Activated T-cell treated with anti-CD3 and anti-CD28 coated beads, Interleukin-2, amount 50 U/mL, for 1 hour (primary cell): ENCODE measurements around the gene ZCCHC3.

ENCODE experiments used
- DNase-seq: peaks from one replicate; pipeline ENCODE4 v3.0.0-alpha.2; 2020

Gene ZCCHC3

DNA sequence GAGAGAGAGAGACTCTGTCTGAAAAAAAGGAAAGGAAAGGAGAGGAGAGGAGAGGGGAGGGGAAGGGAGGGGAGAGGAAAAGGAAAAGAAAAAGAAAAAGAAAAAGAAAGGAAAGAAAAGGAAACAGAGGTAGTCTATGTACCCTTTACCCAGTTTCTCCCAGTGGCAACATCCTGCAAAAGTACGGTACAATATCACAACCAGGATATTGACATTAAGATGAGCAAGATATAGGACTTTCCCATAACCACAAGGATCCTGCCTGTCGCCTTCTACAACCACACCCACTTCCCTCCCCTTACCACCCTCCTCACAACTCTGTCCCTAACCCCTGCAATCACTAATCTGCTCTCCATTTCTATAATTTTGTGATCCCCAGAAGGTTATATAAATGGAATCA lies 10.9 kb upstream of the ZCCHC3 start:
- DNase-seq: no peak

DNA sequence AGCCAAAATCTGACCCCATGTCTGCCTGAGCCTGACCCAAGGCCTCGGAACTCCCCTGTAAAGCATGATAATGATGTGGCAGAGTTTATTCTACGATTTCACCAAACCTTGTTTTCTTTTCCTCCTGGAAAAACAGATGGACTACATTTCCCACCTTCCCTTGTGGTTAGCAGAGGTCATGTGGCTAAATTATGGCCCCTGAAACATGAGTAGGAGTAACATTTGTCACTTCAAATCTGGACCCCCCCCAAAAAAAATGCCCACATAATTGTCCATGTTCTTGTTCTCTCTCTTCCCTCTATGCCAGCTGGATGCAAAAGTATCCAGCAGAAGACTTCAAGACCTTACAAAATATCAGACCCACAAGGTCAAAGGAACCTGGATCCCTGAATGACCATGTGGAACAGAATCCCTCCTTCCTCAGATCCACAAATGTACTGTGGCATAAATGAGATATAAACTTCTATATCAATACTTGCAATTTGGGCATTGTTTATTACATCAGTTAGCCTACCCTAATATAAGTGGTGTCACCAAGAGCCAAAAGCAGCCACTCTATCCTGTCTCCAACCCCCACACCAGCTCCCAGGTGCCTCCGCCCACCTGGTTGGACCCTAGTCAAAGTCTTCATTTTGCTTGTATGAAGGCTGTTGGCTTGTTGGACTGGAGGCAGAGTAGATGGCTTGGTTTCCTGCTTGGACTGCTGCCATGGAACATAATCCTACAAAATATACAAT lies 8.2 kb upstream of the ZCCHC3 start:
- DNase-seq: no peak

DNA sequence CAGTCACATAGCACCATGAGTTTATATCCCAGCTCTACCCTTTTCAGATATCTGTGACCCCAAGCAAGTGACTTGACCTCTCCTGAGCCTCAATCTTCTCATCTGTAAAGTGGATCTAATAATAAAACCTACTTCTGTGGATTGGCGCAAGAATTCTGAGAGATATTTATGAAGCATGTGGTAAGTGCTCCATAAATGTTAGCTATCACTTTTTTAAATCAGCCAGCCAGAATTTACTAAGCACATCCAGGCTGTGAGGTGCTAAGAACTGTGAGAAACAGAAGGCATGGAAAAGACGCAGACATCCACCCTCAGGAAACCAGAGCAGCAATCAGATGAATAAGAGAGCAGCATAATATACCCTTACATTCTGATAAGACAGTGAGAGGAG lies 7.7 kb upstream of the ZCCHC3 start:
- DNase-seq: no peak

DNA sequence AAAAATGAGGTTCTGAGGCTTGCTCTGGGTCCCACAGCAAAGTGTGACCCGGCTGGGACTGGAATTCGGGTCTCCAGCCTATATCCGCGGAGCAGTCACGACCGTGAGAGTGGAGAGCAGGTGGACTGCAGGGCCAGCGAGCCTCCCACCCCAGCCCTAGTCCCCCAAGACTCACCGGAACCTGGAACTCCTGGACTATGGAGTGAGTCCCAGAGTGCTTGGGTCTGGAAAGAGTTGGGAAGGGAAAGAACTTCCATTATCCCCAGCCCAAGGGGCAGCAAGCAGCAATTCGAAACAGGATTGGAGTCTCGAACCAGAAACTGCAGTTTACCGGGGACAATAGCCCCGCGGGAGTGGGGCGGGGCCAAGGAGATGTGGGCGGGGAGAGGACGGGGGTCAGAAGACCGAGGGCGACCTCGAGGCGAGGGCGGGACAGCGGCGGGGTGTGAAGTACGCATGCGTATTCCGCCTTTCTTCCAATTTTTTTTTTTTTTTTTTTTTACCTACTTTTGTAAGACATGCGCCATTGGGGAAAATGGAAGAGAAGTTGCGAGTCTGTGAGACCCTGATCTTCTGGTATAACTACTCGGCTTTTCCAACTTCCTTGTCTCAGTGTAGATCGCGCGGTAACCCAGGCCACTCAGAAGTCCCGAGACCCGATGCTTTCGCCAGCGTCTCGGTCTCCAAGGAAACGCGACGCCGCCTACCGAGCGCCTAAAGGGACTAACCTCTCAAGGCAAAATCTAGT lies 7.1 kb upstream of the ZCCHC3 start, which contains the start of gene C20orf96:
C20orf96 (minus strand) TSS at position 667 of the 748 bp plus-strand sequence; CDS start at position 527, 140 bp downstream.
- DNase-seq: peak; percentile 81

DNA sequence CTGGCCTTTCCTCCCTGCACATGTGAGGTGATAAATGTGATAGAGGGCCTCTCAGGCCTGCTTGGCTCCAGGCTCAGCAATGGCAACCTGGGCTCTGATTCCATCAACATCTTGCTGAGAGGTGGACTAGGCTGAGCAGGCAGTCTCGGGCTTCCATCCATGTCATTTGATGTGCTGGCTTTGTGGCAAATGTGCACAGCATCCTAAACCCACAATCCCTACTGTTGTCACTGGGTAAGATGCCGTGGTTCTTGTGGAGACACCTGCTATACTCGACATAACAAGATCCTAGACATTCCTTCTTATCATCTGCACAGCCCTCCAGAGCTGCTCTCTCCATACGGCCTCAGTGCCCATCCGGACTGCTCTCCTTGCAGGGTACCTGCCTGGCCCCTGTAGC lies 2.8 kb upstream of the ZCCHC3 start:
- no peak for DNase-seq

DNA sequence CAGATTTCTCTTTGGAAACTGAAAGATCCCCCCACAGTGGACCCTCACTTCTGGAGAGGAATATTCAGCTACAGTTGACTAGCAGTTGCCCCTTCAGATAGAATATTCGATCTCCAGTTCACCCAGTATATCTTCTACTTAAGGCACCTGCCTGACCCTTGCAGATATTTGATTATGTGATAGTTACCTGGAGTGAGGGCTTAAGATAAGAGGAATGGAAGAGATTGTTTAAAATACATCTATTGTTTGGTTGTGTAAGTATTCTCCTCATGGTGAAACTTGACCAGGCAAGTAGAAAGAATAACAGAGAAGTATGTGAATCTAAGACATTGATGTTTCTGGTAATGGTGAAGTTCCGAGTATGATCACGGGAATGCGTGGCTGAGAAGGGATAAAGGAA lies 1.6 kb upstream of the ZCCHC3 start:
- no peak for DNase-seq

DNA sequence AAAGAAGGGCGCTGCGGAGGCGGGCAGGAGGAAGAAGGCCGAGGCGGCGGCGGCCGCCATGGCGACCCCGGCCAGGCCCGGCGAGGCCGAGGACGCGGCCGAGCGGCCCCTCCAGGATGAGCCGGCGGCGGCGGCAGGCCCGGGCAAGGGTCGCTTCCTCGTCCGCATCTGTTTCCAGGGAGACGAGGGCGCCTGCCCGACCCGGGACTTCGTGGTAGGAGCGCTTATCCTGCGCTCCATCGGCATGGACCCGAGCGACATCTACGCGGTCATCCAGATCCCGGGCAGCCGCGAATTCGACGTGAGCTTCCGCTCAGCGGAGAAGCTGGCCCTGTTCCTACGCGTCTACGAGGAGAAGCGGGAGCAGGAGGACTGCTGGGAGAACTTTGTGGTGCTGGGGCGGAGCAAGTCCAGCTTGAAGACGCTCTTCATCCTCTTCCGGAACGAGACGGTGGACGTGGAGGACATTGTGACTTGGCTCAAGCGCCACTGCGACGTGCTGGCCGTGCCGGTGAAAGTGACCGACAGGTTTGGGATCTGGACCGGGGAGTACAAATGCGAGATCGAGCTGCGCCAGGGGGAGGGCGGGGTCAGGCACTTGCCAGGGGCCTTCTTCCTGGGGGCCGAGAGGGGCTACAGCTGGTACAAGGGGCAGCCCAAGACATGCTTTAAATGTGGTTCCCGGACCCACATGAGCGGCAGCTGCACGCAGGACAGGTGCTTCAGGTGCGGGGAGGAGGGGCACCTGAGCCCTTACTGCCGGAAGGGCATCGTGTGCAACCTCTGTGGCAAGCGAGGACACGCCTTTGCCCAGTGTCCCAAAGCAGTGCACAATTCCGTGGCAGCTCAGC lies 780 bp downstream of the ZCCHC3 start:
- peak; percentile 57 for DNase-seq

DNA sequence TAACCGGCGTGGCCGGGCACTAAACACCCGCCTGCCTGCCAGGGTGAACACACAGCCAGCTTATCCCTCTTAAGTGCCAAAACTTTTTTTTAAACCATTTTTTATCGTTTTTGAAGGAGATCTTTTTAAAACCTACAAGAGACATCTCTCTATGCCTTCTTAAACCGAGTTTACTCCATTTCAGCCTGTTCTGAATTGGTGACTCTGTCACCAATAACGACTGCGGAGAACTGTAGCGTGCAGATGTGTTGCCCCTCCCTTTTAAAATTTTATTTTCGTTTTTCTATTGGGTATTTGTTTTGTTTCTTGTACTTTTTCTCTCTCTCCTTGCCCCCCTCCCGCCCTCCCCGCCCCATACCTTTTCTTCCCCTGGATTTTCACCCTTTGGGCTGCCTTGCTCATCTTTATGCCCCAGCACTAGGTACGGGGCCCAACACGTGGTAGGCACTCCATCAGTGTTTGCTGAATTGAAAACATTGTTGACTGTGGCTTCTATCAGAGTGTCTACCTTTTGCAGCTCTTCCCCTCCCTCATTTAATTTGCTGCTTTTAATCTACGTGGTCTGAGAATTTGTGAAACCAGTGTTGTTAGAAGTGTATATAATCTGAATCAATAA lies 1.5 kb downstream of the ZCCHC3 start:
- no peak for DNase-seq

DNA sequence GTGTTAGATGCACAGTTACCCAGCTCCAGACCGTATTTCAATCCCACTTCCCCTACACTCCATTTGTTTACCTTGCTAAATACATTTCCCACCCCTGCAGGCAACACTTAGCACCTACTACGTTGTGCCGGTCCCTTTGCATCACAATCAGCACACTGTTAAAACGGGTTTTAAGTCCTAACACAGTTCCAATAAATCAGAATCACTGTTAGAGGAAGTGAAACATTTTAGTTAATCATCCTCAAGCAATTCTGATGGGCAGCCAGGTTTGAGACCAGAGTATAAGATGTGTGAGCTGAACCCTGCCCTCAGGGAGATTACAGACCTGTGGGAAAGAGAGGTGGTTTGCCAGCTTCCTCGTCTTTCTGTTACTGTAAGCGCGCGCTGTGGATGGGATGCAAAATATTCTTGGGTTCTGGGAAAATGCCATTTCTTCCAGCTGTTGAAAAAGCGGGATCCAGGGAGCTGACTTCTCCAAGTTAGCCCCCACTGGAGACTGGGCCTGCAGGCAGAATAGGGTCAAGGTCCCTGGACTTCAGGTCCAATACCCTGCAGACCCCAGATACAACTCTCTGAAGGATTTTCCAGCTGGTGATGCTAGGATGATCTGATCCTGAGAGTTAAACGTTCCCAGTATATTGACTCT lies 3.1 kb downstream of the ZCCHC3 start:
- no peak for DNase-seq

DNA sequence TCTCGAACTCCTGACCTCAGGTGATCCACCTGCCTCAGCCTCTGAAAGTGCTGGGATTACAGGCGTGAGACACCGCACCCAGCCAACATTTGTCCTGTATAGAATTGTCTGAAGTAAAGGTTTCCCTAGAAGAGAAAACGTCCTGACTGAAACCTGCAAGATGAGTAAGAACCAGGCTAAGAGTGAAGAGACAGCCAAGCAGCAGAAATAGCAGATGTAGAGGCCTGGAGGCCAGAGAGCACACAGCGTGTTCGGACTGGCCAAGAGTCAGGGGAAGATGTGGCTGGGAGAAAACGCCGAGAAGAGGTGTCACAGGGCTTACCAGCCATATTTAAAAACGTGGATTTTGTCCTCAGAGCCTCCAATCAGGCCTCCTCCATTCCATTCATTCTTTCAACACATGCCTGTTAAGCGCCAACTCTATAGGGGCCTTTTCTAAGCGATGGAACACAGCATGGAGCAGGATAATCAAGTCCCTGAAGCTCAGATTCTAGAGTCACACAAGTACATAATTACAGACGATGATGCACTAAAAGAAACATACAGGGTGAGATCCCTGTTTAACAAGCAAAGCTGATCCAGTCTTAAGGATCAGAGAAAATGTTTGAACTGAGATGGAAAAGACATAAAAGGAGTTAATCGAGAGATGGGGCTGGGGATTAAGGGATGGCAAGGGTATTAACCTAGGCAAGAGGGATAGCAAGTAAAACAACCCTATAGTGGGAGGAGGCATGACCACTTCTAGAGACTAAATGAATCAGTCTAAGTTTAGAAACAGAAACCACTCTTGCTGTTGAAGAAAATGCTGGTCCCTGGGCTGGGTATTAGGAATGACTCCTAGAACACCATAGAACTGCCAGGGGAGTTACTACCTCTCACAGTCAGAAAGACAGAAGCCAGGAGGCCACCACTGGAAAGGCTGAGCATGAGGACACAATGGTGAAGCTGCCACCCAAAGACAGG lies 4.8 kb downstream of the ZCCHC3 start:
- no peak for DNase-seq

DNA sequence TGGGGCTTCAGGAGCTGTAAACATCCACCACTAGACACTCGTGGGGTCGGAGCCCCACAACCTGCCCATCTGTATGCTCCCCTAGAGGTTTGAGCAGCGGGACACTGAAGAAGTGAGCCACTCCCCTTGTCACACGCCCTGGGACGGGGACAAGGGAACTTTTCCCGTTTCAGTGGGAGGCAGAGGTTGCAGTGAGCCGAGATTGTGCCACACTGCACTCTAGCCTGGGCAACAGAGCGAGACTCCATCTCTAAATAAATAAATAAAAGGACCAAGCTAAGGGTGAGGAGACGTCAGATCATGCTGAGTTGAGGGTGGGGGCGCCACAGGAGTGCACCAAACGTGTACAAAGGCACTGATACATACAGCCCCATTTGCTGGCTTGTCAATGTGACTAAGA lies 8.4 kb downstream of the ZCCHC3 start:
- no peak for DNase-seq

DNA sequence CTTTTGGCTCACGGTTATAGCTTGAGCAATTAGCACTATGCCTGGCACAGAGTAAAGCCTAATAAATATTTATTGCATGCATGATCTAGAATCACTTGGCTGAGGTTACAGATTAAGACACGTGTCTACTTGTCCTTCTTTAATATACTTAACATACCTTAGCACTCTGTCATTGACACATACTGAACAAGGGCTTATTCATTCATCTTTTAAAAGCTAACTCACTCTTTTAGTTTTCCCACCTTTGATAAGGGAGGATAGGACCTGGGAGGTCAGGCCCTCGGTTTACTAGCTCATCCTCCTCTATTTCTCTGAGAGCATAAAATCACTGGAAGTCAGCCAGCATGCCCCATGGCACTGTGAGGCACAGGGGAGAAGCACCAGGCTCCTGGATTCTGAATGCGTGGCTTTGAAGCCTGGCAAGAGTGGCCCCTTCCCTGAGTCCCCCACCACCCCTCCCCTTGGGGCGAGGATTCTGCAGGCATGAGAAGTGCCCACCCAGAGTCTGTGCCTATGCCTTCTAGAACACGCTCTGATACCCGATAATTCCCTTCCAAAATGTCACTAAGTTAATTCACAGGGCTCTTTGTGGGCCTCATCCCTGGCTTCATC lies 11.2 kb downstream of the ZCCHC3 start:
- DNase-seq: no peak

DNA sequence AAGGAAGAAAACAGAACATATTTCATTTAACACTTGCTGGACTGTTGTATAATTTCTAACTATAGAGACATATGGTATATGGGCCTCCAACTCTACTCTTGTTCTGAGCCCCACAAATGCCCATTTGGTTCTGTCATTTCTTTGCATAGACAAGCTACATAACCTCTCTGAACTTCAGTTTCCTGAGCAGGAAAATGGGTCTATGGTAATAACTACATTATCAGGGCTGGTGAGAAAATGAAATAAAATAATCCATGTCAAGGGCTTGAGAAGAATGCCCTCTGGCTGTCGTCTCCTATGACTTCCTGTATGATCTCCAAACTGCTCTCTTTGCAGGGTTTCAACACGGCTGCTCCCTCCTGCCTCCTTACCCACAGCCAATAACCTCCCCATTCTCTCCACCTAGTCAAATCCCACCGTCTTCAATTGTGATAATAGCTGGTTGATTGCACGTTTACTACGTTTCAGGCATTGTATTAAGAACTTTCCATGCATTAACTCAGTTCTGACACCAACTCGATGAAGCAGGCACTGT lies 12.0 kb downstream of the ZCCHC3 start:
- no peak for DNase-seq

DNA sequence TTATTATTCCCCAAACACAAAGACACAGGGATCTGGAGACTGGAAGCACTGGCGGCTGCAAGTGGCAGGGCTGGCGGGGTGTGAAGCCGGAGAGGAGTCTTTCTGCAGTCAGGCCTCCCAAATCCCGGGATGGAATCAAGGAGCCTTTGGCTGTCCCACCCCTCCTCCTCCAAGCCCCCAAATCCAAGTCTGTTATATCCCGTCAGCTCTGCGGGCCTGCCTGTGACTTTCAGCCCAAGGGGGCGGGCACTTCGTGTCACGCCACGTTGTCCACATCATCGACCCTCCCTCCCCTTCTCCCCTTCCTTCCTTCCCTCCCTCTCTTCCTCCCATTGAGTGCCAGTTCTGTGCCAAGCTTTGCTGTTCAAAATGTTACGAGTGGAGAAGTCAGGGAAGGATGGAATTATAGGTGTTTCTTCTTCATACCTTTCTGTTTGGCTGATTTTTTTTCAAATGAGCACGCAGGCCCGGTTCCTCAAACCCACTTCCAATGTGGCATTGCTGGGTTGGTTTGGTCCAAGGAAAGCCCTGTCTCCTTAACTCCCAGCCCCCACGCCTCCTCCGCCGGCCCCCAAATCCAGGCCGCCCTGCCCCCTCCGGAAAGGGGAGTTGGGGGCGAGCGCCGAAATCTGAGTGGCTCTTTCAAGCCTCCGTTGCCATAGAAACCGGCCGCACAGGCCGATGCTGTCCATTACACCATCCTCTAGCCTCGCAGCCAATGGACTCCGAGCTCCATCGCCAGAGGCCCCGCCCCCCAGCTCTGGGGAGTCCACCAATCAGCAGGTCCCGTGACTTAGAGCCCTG lies 12.7 kb downstream of the ZCCHC3 start:
- peak; percentile 73 for DNase-seq

DNA sequence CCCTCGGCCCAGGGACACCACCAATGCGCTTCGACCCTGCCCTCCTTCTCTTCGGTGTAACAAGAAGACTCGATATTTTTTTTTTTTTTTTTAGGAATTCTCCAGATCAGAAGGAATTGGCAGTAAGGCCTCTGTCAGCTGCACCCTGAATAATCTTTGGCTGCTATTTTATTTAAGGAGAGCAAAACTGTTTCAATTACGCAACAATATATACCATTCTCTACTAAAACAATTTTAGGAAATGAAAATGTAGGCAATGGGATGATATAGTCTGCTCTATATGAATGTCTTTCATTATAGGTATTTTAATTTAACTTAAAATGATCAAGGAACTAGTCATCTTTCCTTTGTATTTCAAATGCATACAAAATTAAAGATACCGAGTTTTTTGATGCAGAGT lies 13.3 kb downstream of the ZCCHC3 start:
- no peak for DNase-seq

DNA sequence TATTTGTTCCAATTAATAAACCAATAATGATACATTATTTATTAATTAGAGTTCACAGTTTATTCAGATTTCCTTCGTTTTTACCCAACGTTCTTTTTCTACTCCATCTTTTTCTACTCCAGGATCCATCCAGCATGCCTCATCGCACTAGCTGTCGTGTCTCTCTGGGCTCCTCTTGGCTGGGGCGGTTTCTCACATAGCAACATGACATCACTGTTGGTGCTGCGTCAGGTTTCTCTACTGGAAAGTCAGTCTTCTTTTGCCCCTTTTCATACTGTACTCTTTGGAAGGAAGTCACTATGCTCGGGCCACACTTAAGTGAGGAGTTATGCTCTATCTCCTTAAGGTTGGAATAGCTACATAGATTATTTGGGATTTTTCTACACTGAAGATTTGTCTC lies 14.2 kb downstream of the ZCCHC3 start:
- DNase-seq: no peak

DNA sequence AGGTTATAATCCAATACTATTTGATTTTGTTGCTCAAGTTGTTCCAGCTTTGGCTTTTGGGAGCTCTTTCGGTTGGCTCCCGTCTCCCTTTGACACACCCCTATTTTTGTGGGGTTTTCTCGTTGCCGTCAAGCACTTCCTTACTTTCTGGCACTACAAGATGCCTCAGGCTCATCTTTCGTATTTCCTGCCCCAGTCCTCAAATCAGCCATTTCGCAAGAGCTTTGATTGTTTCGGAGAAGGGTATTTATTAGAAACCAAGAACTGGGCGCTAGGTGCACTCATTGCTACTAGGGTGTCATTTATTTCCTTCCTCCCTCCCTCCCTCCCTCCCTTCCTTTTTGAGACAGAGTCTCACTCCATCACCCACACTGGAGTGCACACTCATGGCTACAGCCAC lies 14.7 kb downstream of the ZCCHC3 start:
- no peak for DNase-seq

DNA sequence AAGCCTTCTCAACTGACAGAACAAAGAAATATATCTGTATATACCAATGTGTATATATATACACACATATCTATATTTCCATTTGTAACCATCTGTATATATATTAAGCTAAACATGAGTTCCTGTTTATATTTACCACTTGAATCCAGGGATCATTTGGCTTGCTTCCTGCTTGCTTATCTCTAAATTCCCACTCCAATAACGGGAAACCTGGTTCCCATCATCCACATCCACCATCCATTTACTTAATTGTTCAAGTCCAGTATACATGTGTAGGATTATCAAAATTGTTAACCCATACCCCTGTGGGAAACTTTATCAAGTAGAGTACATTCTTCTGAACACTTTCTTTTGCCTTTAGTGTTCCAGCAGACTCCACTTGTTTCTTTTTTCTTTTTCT lies 15.5 kb downstream of the ZCCHC3 start:
- no peak for DNase-seq

DNA sequence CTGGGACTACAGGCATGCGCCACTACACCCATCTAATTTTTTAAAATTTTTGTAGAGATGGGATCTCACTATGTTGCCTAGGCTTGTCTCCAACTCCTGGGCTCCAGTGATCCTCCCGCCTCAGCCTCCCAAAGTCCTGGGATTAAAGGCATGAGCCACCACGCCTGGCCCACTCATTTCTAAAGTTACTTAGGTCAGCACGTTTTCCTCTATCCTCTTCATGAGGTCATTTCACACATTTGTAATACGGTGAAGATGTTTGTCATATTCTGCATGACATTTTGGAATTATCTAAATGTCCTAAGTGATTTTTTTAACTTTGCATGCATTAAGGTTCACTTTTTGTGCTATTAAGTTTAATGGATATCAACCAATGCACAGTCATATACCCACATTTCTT lies 16.0 kb downstream of the ZCCHC3 start:
- no peak for DNase-seq

DNA sequence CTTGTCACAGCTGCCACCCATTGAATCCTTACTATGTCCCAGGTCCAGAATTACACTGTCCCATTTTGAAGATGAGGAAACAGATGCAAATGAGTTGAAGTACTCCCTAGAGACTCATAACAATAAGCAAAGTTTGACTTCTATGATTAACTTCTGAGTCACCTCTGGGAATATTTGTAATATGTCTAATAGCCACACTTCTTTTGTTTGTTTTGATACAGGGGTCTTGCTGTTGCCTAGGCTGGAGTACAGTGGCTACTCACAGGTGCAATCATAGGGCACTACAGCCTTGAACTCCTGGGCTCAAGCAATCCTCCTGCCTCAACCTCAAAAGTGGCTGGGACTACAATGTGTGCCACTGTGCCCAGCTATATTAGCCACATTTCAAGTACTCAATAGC lies 16.6 kb downstream of the ZCCHC3 start:
- DNase-seq: no peak
